ENCODE results near the gene PCID2. TPM values are rescaled to one million over a fixed set of nuclear protein-coding genes. Genes with fewer than 3 reads are reported as not detected.

The PCID2 gene
- total and polyA plus RNA-seq, 2 of the 13 experiments (the other 11 are each of a cell fraction or from before 2014, with no cell fraction given): 65.0 to 111 TPM

DNA sequence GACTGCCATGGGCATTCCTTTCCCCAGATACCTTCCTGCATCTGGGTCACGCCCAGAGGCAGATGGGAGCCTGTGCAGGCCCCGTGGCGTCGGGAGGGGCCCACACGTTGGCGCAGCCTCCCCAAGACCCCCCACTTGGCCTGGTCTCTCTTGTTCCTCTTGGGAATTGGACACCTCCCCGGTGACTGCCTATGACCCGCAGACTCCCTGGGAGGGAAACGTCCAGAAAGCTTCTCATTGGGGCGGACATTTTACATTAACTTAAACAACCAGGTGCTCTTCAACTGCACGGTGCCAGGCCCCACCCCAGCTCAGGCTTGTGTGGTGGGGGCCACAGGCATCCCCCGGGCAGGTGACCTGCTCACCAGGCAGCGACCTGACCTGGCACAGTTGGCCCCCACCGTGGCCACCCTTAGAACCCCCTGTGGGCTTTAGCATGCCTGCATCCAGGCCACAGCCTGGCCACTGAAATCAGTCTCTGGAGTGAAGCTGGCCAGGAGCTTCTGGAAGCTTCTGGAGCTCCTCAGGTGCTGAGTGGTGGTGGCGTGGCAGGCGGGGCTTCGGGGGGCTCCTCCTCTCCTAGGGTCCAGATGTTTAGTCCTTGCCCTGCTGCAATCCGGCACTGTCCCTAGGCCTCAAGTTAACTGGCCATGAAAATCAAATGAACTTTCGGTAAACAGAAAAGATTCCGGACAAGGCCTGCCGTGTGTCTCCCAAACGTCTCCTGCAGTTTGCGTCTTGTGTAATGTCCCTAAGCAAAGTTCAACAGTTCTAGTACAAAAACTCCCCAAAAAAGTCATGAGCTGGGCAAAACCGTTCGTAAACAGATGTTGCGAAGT lies 58.5 kb downstream of the PCID2 start (continued):
- TF ChIP-seq, protein P1, sequence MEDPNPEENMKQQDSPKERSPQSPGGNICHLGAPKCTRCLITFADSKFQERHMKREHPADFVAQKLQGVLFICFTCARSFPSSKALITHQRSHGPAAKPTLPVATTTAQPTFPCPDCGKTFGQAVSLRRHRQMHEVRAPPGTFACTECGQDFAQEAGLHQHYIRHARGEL (CRISPR knock-in tag; IDR thresholded peaks at IDR 0.05): 0 out of 2 replicates have a peak, but pooled peaks have one; percentile 22
- TF ChIP-seq, protein P2, sequence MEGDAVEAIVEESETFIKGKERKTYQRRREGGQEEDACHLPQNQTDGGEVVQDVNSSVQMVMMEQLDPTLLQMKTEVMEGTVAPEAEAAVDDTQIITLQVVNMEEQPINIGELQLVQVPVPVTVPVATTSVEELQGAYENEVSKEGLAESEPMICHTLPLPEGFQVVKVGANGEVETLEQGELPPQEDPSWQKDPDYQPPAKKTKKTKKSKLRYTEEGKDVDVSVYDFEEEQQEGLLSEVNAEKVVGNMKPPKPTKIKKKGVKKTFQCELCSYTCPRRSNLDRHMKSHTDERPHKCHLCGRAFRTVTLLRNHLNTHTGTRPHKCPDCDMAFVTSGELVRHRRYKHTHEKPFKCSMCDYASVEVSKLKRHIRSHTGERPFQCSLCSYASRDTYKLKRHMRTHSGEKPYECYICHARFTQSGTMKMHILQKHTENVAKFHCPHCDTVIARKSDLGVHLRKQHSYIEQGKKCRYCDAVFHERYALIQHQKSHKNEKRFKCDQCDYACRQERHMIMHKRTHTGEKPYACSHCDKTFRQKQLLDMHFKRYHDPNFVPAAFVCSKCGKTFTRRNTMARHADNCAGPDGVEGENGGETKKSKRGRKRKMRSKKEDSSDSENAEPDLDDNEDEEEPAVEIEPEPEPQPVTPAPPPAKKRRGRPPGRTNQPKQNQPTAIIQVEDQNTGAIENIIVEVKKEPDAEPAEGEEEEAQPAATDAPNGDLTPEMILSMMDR (CRISPR knock-in tag; IDR thresholded peaks at IDR 0.05): no peak
- TF ChIP-seq ZNF468 (CRISPR knock-in tag; IDR thresholded peaks at IDR 0.05) (no peak), KDM1A (CRISPR knock-in tag; IDR thresholded peaks at IDR 0.05) (no peak), NFATC3 (CRISPR knock-in tag; IDR thresholded peaks at IDR 0.05) (no peak), REPIN1 (CRISPR knock-in tag; IDR thresholded peaks at IDR 0.05; ENCODE audit: borderline replicate concordance, low read depth) (no peak), PRDM4 (CRISPR knock-in tag; IDR thresholded peaks at IDR 0.05; ENCODE audit: borderline replicate concordance) (no peak), SRSF1 (optimal IDR thresholded peaks at IDR 0.05; ENCODE audit: low read depth, low read length) (no peak), ZFP41 (CRISPR knock-in tag; IDR thresholded peaks at IDR 0.05; ENCODE audit: borderline replicate concordance) (no peak), NCOR1 (IDR thresholded peaks at IDR 0.05; ENCODE audit: borderline replicate concordance, low read length) (peak; percentile 56; the same call in 1 of the 2 replicates), AKAP8 (CRISPR knock-in tag; IDR thresholded peaks at IDR 0.05) (no peak), ZNF20 (CRISPR knock-in tag; IDR thresholded peaks at IDR 0.05) (no peak), ATRX (CRISPR knock-in tag; IDR thresholded peaks at IDR 0.05; ENCODE audit: borderline replicate concordance) (no peak), DMAP1 (CRISPR knock-in tag; IDR thresholded peaks at IDR 0.05) (peak; percentile 43; the same call in 1 of the 2 replicates), ZNF256 (CRISPR knock-in tag; conservative IDR thresholded peaks at IDR 0.05) (no peak), ARID3A (IDR thresholded peaks at IDR 0.05; ENCODE audit: low read depth, low read length) (no peak), ZNF770 (CRISPR knock-in tag; IDR thresholded peaks at IDR 0.05) (no peak)
- TF ChIP-seq, protein P3, sequence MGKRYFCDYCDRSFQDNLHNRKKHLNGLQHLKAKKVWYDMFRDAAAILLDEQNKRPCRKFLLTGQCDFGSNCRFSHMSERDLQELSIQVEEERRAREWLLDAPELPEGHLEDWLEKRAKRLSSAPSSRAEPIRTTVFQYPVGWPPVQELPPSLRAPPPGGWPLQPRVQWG (CRISPR knock-in tag; IDR thresholded peaks at IDR 0.05; ENCODE audit: borderline replicate concordance, low read depth): no peak

All from HepG2 (cell line).